NCI-H146 treated with DMSO at 0.1 percent for 48 hours (cell line): ENCODE results near the gene BLOC1S1.

Source experiments
- DNase-seq: peaks from one replicate; lab custom pipeline; 2025; ENCODE audit not compliant: unreplicated experiment; lab: John Stamatoyannopoulos, UW

BLOC1S1 gene

GRCh38 chr12:55708695-55709233 is 7.1 kb upstream of the BLOC1S1 start:
- no peak for DNase-seq

GRCh38 chr12:55711786-55712553 is 3.9 kb upstream of the BLOC1S1 start:
- no peak for DNase-seq

- no peak for DNase-seq
Observed at GRCh38 chr12:55712700-55713415, 3.0 kb upstream of the BLOC1S1 start.

GRCh38 chr12:55713721-55714120 is 2.1 kb upstream of the BLOC1S1 start:
- no peak for DNase-seq

- no peak for DNase-seq
Observed at GRCh38 chr12:55715169-55715764, 579 bp upstream of the BLOC1S1 start.

GRCh38 chr12:55716582-55716957 is 724 bp downstream of the BLOC1S1 start:
- no peak for DNase-seq

GRCh38 chr12:55717011-55718007 is 1.5 kb downstream of the BLOC1S1 start:
- DNase-seq: no peak

- no peak for DNase-seq
Observed at GRCh38 chr12:55718015-55718414, 2.2 kb downstream of the BLOC1S1 start.

- no peak for DNase-seq
Observed at GRCh38 chr12:55718624-55719275, 2.9 kb downstream of the BLOC1S1 start.

- DNase-seq: no peak
Observed at GRCh38 chr12:55719371-55719770, 3.5 kb downstream of the BLOC1S1 start.

GRCh38 chr12:55720071-55720564 is 4.3 kb downstream of the BLOC1S1 start, which contains the start of gene RDH5:
RDH5 (plus strand) TSS chr12:55720393; CDS start chr12:55721185, 792 bp downstream.
- DNase-seq: no peak

GRCh38 chr12:55720894-55721444 is 5.1 kb downstream of the BLOC1S1 start:
- DNase-seq: no peak

- DNase-seq: no peak
Observed at GRCh38 chr12:55721601-55722213, 5.9 kb downstream of the BLOC1S1 start.

- DNase-seq: no peak
Observed at GRCh38 chr12:55722948-55723347, 7.1 kb downstream of the BLOC1S1 start.

- DNase-seq: no peak
Observed at GRCh38 chr12:55723516-55724225, 7.8 kb downstream of the BLOC1S1 start.

GRCh38 chr12:55724226-55724939 is 8.5 kb downstream of the BLOC1S1 start:
- peak; percentile 9 for DNase-seq

GRCh38 chr12:55724940-55725309 is 9.1 kb downstream of the BLOC1S1 start:
- no peak for DNase-seq

- DNase-seq: no peak
Observed at GRCh38 chr12:55725556-55725955, 9.7 kb downstream of the BLOC1S1 start.
